Measurements from ENCODE around the gene UBE2G2.

DNA sequence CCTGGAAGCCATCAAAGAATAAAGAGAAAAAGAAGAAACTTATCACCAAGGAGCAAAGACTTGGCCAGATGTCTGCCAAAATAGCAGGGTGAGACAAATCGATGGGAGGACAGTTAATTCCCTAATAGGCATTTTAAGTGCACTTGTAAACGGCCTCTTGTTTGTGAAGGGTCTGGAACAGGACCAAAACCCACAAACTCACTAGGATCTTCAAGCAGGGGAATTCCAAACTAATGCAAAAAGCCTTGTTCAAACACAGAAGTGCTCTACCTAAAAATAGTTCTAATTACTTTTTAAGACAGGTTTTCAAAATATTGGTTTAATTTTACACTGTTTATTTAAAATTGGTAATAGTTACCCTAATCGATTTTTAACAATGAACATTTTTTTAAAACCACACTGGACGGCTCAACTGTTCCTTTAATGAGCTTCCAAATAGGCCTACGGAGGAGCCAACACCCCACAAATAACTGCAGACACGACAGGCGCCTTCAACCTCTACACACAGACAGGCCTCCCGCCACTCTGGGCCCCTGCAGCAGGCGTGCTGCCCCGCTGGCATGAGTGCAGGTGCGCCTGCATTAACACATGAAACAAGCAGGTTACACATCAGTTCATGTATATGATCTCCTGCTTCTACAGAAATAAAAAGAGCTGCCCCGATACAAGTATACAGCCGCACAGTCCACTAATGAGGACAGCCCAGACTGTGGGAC is 15.8 kb downstream of the UBE2G2 start:
- TF ChIP-seq, protein P1, sequence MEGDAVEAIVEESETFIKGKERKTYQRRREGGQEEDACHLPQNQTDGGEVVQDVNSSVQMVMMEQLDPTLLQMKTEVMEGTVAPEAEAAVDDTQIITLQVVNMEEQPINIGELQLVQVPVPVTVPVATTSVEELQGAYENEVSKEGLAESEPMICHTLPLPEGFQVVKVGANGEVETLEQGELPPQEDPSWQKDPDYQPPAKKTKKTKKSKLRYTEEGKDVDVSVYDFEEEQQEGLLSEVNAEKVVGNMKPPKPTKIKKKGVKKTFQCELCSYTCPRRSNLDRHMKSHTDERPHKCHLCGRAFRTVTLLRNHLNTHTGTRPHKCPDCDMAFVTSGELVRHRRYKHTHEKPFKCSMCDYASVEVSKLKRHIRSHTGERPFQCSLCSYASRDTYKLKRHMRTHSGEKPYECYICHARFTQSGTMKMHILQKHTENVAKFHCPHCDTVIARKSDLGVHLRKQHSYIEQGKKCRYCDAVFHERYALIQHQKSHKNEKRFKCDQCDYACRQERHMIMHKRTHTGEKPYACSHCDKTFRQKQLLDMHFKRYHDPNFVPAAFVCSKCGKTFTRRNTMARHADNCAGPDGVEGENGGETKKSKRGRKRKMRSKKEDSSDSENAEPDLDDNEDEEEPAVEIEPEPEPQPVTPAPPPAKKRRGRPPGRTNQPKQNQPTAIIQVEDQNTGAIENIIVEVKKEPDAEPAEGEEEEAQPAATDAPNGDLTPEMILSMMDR (IDR thresholded peaks at IDR 0.05): no peak
- no peak for TF ChIP-seq POLR2A (IDR thresholded peaks at IDR 0.05)
